ENCODE measurements around the gene HAUS7.

Gene HAUS7

GRCh38 chrX:153475751-153476281, 5.4 kb upstream of the HAUS7 start:
- DNase-seq: no peak

GRCh38 chrX:153475271-153475670, 4.9 kb upstream of the HAUS7 start:
- no peak for DNase-seq

GRCh38 chrX:153474718-153475117, 4.3 kb upstream of the HAUS7 start:
- DNase-seq: no peak

GRCh38 chrX:153474266-153474665, 3.9 kb upstream of the HAUS7 start:
- DNase-seq: no peak

GRCh38 chrX:153473126-153473525, 2.8 kb upstream of the HAUS7 start:
- DNase-seq: no peak

- no peak for DNase-seq
These were observed 1.4 kb upstream of the HAUS7 start for GRCh38 chrX:153471663-153472280.

GRCh38 chrX:153469811-153470410, 465 bp downstream of the HAUS7 start:
- no peak for DNase-seq

GRCh38 chrX:153468008-153468580, 2.3 kb downstream of the HAUS7 start:
- DNase-seq: no peak

GRCh38 chrX:153465691-153466380, 4.5 kb downstream of the HAUS7 start:
- no peak for DNase-seq

GRCh38 chrX:153464116-153464515, 6.3 kb downstream of the HAUS7 start:
- DNase-seq: no peak

GRCh38 chrX:153463556-153463955, 6.8 kb downstream of the HAUS7 start:
- DNase-seq: no peak

GRCh38 chrX:153463031-153463430, 7.3 kb downstream of the HAUS7 start:
- DNase-seq: no peak

- DNase-seq: no peak
These were observed 8.1 kb downstream of the HAUS7 start for GRCh38 chrX:153462291-153462690.

- no peak for DNase-seq
These were observed 9.6 kb downstream of the HAUS7 start for GRCh38 chrX:153460826-153461225.

GRCh38 chrX:153459986-153460385, 10.4 kb downstream of the HAUS7 start:
- DNase-seq: no peak

GRCh38 chrX:153458476-153458875, 11.9 kb downstream of the HAUS7 start:
- DNase-seq: no peak

GRCh38 chrX:153457827-153458466, 12.4 kb downstream of the HAUS7 start:
- no peak for DNase-seq

GRCh38 chrX:153457136-153457825, 13.1 kb downstream of the HAUS7 start:
- no peak for DNase-seq

- DNase-seq: no peak
These were observed 13.7 kb downstream of the HAUS7 start for GRCh38 chrX:153456704-153457103.

GRCh38 chrX:153456161-153456560, 14.2 kb downstream of the HAUS7 start:
- no peak for DNase-seq

GRCh38 chrX:153455571-153455970, 14.8 kb downstream of the HAUS7 start:
- DNase-seq: no peak

GRCh38 chrX:153454901-153455550, 15.3 kb downstream of the HAUS7 start:
- no peak for DNase-seq

All from NCI-H524 treated with DMSO at 0.1 percent for 48 hours (cell line).